Body of pancreas (tissue), 4 donors: ENCODE measurements around the gene CASR. TPM values are rescaled to one million over a fixed set of nuclear protein-coding genes. Genes with fewer than 3 reads are reported as not detected.

ENCODE experiments used
- ATAC-seq: fragments of 150-250 bp; one replicate; pipeline ENCODE4 v1.9.1; 2016
- DNase-seq, 4 donors: peaks; one replicate each; pipeline ENCODE4 v3.0.0-alpha.2; 2019
- H3K27ac ChIP-seq, 4 donors: fragments of 200-600 bp; sonication (generic); 1 replicate in 3 of 4; 2 replicates in 1 of 4; pipeline versions ENCODE4 v1.5.1 to v1.6.1; 2016 to 2019; ENCODE audit warnings: mild to moderate bottlenecking in 1 of 4, mixed read lengths in 1 of 4, moderate library complexity in 1 of 4
- H3K27me3 ChIP-seq, 2 donors: fragments of 200-600 bp; sonication (generic); one replicate each; pipeline ENCODE4 v1.6.0; 2016; ENCODE audit warnings: mild to moderate bottlenecking in 1 of 2
- H3K36me3 ChIP-seq, 2 donors: fragments of 200-600 bp; sonication (generic); replicated peaks in 1 of 2; 2 replicates each; pipeline ENCODE4 v1.5.1; 2016; ENCODE audit warnings: low read depth in 2 of 2; ENCODE audit not compliant: insufficient read depth in 1 of 2
- H3K4me1 ChIP-seq: fragments of 200-600 bp; sonication (generic); one replicate; pipeline ENCODE4 v1.6.0; 2016
- H3K4me3 ChIP-seq, 2 donors: fragments of 200-600 bp; sonication (generic); 1 replicate in 1 of 2; 2 replicates in 1 of 2; pipeline ENCODE4 v1.5.1; 2016 to 2019
- H3K9me3 ChIP-seq, 3 donors: fragments of 200-600 bp; sonication (generic); 1 replicate in 2 of 3; 2 replicates in 1 of 3; pipeline ENCODE4 v1.5.1; 2016
- CTCF ChIP-seq, 7 experiments: fragments of 450-650 bp in 4 of 7; fragments of 200-600 bp in 3 of 7; sonication (generic) in 3 of 7; IDR thresholded peaks; one replicate each; pipeline ENCODE4 v1.5.1; 2016 to 2019; ENCODE audit warnings: antibody characterized with exemption in 7 of 7
- POLR2A ChIP-seq, 3 donors: fragments of 450-650 bp; IDR thresholded peaks; one replicate each; pipeline ENCODE4 v1.6.1; 2016; ENCODE audit warnings: antibody characterized with exemption in 3 of 3, mild to moderate bottlenecking in 2 of 3
- WGBS, 2 donors: methylation state at CpG; one replicate each; pipeline ENCODE4 v1.1.5; 2017; 5-methylcytosine and 5-hydroxymethylcytosine counted together
- intact Hi-C: fragments of 100-400 bp; cut with DNase I; formaldehyde crosslinking; loops from one replicate; pipeline ENCODE4 v1.15.1; 2023
- total RNA-seq, 2 donors: library from RNA; depleted of rRNA; stranded (reverse); fragments of >200 nt; gene quantifications; one replicate each; pipeline ENCODE4 v1.1.0, GENCODE V29; 2016

CASR gene
- total RNA-seq, 2 donors from 2014 or later, result 8.9 to 11.9 TPM

DNA sequence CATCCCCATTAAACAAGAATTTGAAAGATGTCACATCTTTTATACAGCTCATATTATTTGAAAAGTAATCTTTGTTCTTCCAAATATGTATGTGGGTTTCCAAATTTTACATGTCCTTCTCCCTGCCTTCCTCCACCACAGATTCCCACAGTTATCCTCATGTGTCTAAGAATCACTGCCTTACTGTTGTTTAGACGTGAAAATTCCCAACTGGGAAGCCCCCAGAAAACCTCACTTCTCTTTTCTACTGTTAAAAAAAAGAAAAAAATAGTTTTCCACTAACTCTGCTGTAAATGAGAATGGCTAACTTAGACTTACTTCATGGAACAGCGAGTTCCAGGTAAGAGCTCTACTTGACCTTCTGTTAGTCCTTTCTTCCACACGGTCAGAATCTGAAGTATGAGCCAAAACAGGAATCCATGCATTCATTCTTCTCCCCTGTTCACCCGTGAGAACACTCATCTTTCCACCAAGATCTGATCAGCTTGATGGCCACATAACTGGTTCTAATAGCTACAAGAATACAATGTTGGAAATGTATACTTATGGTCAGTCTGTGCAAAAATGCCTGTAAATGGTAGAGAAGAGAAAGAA is 123.7 kb downstream of the CASR start:
- no peak for DNase-seq
- WGBS, 2 donors, result 74 to 78% methylated on average over 4 of the region's 4 CpGs

GRCh38 chr3:122307976-122308375 is 124.5 kb downstream of the CASR start:
- TF ChIP-seq CTCF (IDR thresholded peaks at IDR 0.05) (no peak), POLR2A (IDR thresholded peaks at IDR 0.05) (no peak)
- no peak for ATAC-seq
- DNase-seq, result no peak
- H3K27me3 ChIP-seq, result no peaks in the 10 kb centered on the region
- no peak overlapping the region for H3K4me3 ChIP-seq
- peaks cover 33% of the 10 kb centered on the region for H3K4me1 ChIP-seq
- H3K9me3 ChIP-seq, result no peaks in the 10 kb centered on the region
- no peaks in the 10 kb centered on the region for H3K36me3 ChIP-seq
- H3K27ac ChIP-seq, result no peak overlapping the region
- intact Hi-C loops, result no loop called here

More for the DNA sequence above, 123.7 kb downstream of the CASR start:
- TF ChIP-seq CTCF (IDR thresholded peaks at IDR 0.05), result no peak
- TF ChIP-seq POLR2A (IDR thresholded peaks at IDR 0.05), result no peak
- Histone ChIP-seq H3K27ac (no peak overlapping the region), H3K27me3 (no peaks in the 10 kb centered on the region), H3K9me3 (no peaks in the 10 kb centered on the region), H3K4me1 (peaks cover 33% of the 10 kb centered on the region), H3K36me3 (no peaks in the 10 kb centered on the region), H3K4me3 (no peak overlapping the region)
- intact Hi-C loops, result no loop called here
- no peak for ATAC-seq

DNA sequence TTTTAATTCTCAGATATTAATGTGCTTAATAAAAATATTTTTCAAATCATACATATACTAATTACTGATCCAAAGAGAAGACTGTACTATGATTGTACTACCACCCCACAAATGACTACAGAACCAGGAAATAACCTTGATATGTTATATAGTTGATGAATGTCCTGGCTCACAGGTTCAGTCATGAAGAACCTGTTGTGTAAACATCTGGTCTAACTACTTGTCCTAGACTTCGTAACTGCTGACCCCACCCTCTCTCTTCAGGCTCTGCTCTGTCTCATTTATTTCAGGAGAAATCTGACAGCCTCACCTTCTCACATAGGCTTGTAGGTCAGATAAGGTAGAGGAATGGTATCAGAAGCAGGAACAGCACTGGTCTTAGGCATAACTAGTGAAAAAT is 126.9 kb downstream of the CASR start:
- no peak for TF ChIP-seq CTCF (IDR thresholded peaks at IDR 0.05)
- no peak for TF ChIP-seq POLR2A (IDR thresholded peaks at IDR 0.05)
- no peaks in the 10 kb centered on the region for H3K27me3 ChIP-seq
- peak in 2 of 4 donors; percentile 14 to 44 for DNase-seq
- peak overlapping the region in 3 of 4 donors; percentile 19 to 66 (median 39) for H3K27ac ChIP-seq
- peak; percentile 82 for ATAC-seq
- H3K4me3 ChIP-seq, result no peak overlapping the region
- no peaks in the 10 kb centered on the region for H3K36me3 ChIP-seq
- H3K9me3 ChIP-seq, result no peaks in the 10 kb centered on the region
- 13 to 18% methylated on average over 1 of the region's 1 CpG for WGBS, 2 donors
- peaks cover 26% of the 10 kb centered on the region for H3K4me1 ChIP-seq
- intact Hi-C loops, result no loop called here

- DNase-seq, result no peak
- intact Hi-C loops, result no loop called here
- no peaks in the 10 kb centered on the region for H3K9me3 ChIP-seq
- TF ChIP-seq CTCF (IDR thresholded peaks at IDR 0.05) (no peak), POLR2A (IDR thresholded peaks at IDR 0.05) (no peak)
- H3K27ac ChIP-seq, result no peak overlapping the region
- no peaks in the 10 kb centered on the region for H3K27me3 ChIP-seq
- H3K4me3 ChIP-seq, result no peak overlapping the region
- H3K36me3 ChIP-seq, result no peaks in the 10 kb centered on the region
- peaks cover 10% of the 10 kb centered on the region for H3K4me1 ChIP-seq
- ATAC-seq, result no peak
Measured at GRCh38 chr3:122312826-122313225, 129.4 kb downstream of the CASR start.

DNA sequence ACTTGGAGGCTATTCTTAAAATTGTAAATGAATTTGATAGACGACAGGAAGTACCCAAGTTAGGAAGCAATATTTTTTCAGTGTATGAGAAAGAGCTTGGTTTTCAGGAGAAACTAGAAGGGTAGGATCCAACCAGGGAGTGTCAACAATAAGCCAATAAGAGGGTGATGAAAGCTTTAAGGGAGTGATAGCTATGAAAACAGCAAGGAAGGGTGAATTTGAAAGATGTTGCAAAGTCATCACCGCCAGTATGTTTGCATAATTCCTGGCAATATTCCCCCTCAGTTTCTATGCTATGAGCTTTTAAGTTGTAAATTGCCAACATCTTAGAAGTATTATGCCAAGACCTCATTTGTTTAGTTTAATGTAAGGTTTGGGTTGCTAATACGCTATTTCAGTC is 129.8 kb downstream of the CASR start:
- intact Hi-C loops, result no loop called here

More for the DNA sequence above, 129.8 kb downstream of the CASR start:
- 76 to 82% methylated on average over 3 of the region's 3 CpGs for WGBS, 2 donors
- DNase-seq (no peak), ATAC-seq (no peak)
- H3K4me3 ChIP-seq, result no peak overlapping the region
- no peak overlapping the region for H3K27ac ChIP-seq
- no peaks in the 10 kb centered on the region for H3K36me3 ChIP-seq
- no peaks in the 10 kb centered on the region for H3K27me3 ChIP-seq
- peaks cover 10% of the 10 kb centered on the region for H3K4me1 ChIP-seq
- no peaks in the 10 kb centered on the region for H3K9me3 ChIP-seq
- no peak for TF ChIP-seq CTCF (IDR thresholded peaks at IDR 0.05)
- no peak for TF ChIP-seq POLR2A (IDR thresholded peaks at IDR 0.05)
